Measurements from ENCODE around the gene RPL39. TPM values are rescaled to one million over a fixed set of nuclear protein-coding genes. Genes with fewer than 3 reads are reported as not detected.
"Not testable (repeated sequence)": the region's sequence is repeated elsewhere in the genome, so short reads cannot be mapped to it uniquely, and the experiment has no call there.

The RPL39 gene
- total RNA-seq (2022) (1,689 and 1,778 TPM in 2 replicates), Bru-seq, nascent RNA (percentile 95 among the genes with signal in this experiment), BruChase-seq, experiment 1, labeled RNA remaining after a 6-hour chase (percentile 96 among the genes with signal in this experiment), BruChase-seq, experiment 2, labeled RNA remaining after a 2-hour chase (percentile 91 among the genes with signal in this experiment)
- long read RNA-seq, transcript RPL39-201 (3 exons, 401 nt), result major isoform, 852 of 957 reads
- long read RNA-seq, transcript RPL39-202 (2 exons, 1,915 nt), result minor isoform, 6 of 957 reads
- long read RNA-seq, partial matches to known transcripts, result 95 of 957 reads
- long read RNA-seq, other reads (novel, unspliced or antisense), result 4 of 957 reads

DNA sequence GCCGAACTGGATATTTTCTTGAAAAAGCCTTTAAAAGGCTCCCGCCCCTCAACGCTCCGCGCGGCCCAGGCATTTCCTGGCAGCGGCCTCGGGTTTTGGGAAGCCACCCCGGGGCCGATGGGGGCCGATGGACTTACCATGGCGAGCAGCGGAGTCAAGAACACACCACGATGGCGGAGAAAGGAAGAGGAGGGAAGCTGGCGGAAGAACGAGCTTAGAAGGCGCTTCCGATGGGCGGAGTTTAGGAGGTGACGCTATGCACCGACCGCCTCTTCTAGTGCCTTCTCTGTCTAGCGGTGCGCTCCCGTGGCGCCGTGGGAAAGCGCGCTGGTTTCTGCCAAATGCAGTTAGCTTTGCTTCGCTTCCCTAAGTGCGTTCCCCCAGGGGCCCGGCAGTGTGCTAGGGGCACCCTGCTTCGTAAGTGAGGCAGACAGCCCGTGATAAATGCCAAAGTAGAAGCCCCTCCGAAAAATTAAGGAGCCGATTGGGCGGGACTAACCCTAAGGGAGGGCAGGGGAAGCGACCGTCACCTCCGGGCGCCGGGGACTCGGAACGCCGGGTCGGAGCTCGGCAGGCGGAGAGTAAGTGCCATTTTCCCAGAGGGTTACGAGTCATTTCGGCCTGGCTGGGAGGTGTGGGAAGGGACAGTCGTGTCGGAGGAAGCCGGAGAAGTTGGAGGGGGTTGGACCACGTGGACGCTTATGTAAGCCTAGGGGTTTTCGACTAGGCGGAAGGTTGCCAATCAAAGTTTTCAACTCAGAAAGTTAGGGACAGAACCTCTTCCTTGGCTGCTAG is at the start of gene RPL39:
Gene RPL39 (minus strand): TSS at position 194 of the 795 bp plus-strand sequence. CDS start 54 bp downstream, at position 140.
- H3K4me1 Mint-ChIP-seq (ENCODE audit: low read depth, unreplicated experiment), result peaks cover 7% of the 10 kb centered on the region
- H3K9me3 Mint-ChIP-seq (ENCODE audit: low read depth, unreplicated experiment), result no peaks in the 10 kb centered on the region
- CTCF ChIA-PET, result interaction anchor here (0.6 to 1.4 kb wide), 7 partner anchors 33 to 332 kb away, joined by 3 to 6 read pairs (median 3); partner anchors contain the start of genes NDUFA1, RNF113A, SOWAHD and UPF3B
- H3K27ac Mint-ChIP-seq (ENCODE audit: unreplicated experiment), result peak within 1 kb of the TSS; percentile 87
- no peaks in the 10 kb centered on the region for H3K27me3 Mint-ChIP-seq (ENCODE audit: unreplicated experiment)
- BruUV-seq (replicated peaks), result TSS peak; percentile 80
- peak; percentile 79 for DNase-seq
- H3K36me3 Mint-ChIP-seq (ENCODE audit: insufficient read depth, unreplicated experiment), result peaks cover 60% of the 10 kb centered on the region
- TF ChIP-seq, protein P1, sequence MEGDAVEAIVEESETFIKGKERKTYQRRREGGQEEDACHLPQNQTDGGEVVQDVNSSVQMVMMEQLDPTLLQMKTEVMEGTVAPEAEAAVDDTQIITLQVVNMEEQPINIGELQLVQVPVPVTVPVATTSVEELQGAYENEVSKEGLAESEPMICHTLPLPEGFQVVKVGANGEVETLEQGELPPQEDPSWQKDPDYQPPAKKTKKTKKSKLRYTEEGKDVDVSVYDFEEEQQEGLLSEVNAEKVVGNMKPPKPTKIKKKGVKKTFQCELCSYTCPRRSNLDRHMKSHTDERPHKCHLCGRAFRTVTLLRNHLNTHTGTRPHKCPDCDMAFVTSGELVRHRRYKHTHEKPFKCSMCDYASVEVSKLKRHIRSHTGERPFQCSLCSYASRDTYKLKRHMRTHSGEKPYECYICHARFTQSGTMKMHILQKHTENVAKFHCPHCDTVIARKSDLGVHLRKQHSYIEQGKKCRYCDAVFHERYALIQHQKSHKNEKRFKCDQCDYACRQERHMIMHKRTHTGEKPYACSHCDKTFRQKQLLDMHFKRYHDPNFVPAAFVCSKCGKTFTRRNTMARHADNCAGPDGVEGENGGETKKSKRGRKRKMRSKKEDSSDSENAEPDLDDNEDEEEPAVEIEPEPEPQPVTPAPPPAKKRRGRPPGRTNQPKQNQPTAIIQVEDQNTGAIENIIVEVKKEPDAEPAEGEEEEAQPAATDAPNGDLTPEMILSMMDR (IDR thresholded peaks at IDR 0.05; ENCODE audit: unreplicated experiment), result no peak
- peak within 1 kb of the TSS; percentile 84 for H3K4me3 Mint-ChIP-seq (ENCODE audit: low read depth, unreplicated experiment)
- intact Hi-C loops (cut with micrococcal nuclease; ENCODE audit: unreplicated experiment), result no loop called here

GRCh38 chrX:119833905-119834304 is 42.5 kb upstream of the RPL39 start:
- H3K27me3 Mint-ChIP-seq (ENCODE audit: unreplicated experiment), result no peaks in the 10 kb centered on the region
- H3K4me1 Mint-ChIP-seq (ENCODE audit: low read depth, unreplicated experiment), result no peaks in the 10 kb centered on the region
- no peak overlapping the region for H3K27ac Mint-ChIP-seq (ENCODE audit: unreplicated experiment)
- CTCF ChIA-PET, result no interaction called here
- BruUV-seq (replicated peaks), result no TSS peak
- TF ChIP-seq, protein P1 (IDR thresholded peaks at IDR 0.05; ENCODE audit: unreplicated experiment), result no peak
- no peak for DNase-seq
- H3K9me3 Mint-ChIP-seq (ENCODE audit: low read depth, unreplicated experiment), result peaks cover 3% of the 10 kb centered on the region
- H3K36me3 Mint-ChIP-seq (ENCODE audit: insufficient read depth, unreplicated experiment), result peaks cover 34% of the 10 kb centered on the region
- intact Hi-C loops (cut with micrococcal nuclease; ENCODE audit: unreplicated experiment), result no loop called here
- no peak overlapping the region for H3K4me3 Mint-ChIP-seq (ENCODE audit: low read depth, unreplicated experiment)

GRCh38 chrX:119828446-119828845 is 37.0 kb upstream of the RPL39 start:
- Mint-ChIP-seq H3K4me3 (ENCODE audit: low read depth, unreplicated experiment) (no peak overlapping the region), H3K27me3 (ENCODE audit: unreplicated experiment) (no peaks in the 10 kb centered on the region), H3K9me3 (ENCODE audit: low read depth, unreplicated experiment) (no peaks in the 10 kb centered on the region), H3K36me3 (ENCODE audit: insufficient read depth, unreplicated experiment) (peaks cover 21% of the 10 kb centered on the region), H3K4me1 (ENCODE audit: low read depth, unreplicated experiment) (no peaks in the 10 kb centered on the region), H3K27ac (ENCODE audit: unreplicated experiment) (no peak overlapping the region)
- intact Hi-C loops (cut with micrococcal nuclease; ENCODE audit: unreplicated experiment), result no loop called here
- CTCF ChIA-PET, result no interaction called here
- TF ChIP-seq, protein P1 (IDR thresholded peaks at IDR 0.05; ENCODE audit: unreplicated experiment), result no peak
- no TSS peak for BruUV-seq (replicated peaks)
- DNase-seq, result no peak

DNA sequence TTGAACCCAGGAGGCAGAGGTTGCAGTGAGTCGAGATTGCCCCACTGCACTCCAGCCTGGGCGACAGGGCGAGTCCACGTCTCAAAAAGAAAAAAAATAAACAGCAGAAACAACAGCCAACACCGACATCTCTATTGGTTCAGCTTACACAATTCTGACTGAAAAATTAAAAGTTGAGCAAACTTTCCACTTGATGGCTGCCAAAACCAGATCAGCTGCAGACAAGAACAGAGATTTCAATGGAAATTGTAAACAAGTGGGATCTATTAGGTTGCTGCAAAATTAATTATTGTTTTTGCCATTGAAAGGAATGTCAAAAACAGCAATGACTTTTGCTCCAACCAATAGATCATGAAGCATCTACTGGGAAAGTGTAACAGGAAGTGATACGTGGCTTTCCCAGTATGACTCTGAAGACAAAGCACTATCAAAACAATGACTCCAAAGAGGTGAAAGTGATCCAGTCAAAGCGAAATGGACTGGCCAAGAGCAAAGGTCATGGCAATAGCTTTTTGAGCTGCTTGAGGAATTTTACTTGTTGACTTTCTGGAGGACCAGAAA is 35.0 kb upstream of the RPL39 start:
- Mint-ChIP-seq H3K4me3 (ENCODE audit: low read depth, unreplicated experiment) (no peak overlapping the region), H3K4me1 (ENCODE audit: low read depth, unreplicated experiment) (no peaks in the 10 kb centered on the region), H3K27ac (ENCODE audit: unreplicated experiment) (no peak overlapping the region), H3K9me3 (ENCODE audit: low read depth, unreplicated experiment) (no peaks in the 10 kb centered on the region), H3K27me3 (ENCODE audit: unreplicated experiment) (no peaks in the 10 kb centered on the region), H3K36me3 (ENCODE audit: insufficient read depth, unreplicated experiment) (peaks cover 22% of the 10 kb centered on the region)
- no peak for DNase-seq
- TF ChIP-seq, protein P1 (IDR thresholded peaks at IDR 0.05; ENCODE audit: unreplicated experiment), result no peak
- intact Hi-C loops (cut with micrococcal nuclease; ENCODE audit: unreplicated experiment), result no loop called here
- no TSS peak for BruUV-seq (replicated peaks)
- CTCF ChIA-PET, result interaction anchor here (0.6 kb wide), 1 partner anchor 72 kb away, joined by 3 read pairs; no protein-coding TSS in a partner anchor

DNA sequence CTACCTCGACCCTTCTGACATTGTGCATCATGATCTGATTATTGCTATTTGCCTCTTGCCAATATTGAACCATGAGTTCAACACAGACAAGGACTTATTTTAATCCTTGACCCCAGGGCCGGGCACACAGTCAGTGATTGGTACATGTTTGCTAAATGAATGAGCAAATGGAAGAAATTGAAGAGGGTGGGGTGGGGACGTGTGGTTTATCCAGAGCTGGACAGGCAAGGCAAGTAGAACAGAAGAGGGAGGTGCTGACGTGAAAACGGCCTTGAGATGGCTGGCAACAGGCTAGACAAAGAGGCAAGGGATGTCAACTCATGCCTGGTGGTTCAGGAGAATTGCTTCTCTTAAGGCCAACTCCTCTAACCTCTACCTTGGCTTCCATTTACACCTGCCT is 32.8 kb upstream of the RPL39 start:
- H3K4me3 Mint-ChIP-seq (ENCODE audit: low read depth, unreplicated experiment); H3K4me1 Mint-ChIP-seq (ENCODE audit: low read depth, unreplicated experiment); BruUV-seq (replicated peaks); intact Hi-C loops (cut with micrococcal nuclease; ENCODE audit: unreplicated experiment); H3K27ac Mint-ChIP-seq (ENCODE audit: unreplicated experiment); H3K9me3 Mint-ChIP-seq (ENCODE audit: low read depth, unreplicated experiment); CTCF ChIA-PET; H3K27me3 Mint-ChIP-seq (ENCODE audit: unreplicated experiment); DNase-seq: not testable (repeated sequence)
- peaks cover 13% of the 10 kb centered on the region for H3K36me3 Mint-ChIP-seq (ENCODE audit: insufficient read depth, unreplicated experiment)

DNA sequence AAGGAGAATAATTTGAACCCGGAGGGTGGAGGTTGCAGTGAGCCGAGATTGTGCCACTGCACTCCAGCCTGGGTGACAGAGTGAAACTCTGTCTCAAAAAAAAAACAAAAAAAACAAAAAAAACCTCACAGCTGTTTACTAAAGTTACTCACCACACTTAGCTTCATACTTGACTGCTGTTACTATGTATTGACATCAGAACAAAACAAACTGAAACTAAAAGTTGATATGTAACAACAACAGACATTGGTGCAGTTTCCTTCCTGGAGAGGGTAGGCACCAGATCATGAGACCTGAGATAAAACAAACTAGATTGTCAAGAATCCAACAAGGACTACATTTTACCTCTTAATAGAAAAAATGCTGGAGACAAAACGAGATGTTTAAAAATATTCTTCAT is 30.3 kb upstream of the RPL39 start:
- H3K4me3 Mint-ChIP-seq (ENCODE audit: low read depth, unreplicated experiment); H3K27me3 Mint-ChIP-seq (ENCODE audit: unreplicated experiment); intact Hi-C loops (cut with micrococcal nuclease; ENCODE audit: unreplicated experiment); H3K9me3 Mint-ChIP-seq (ENCODE audit: low read depth, unreplicated experiment); H3K4me1 Mint-ChIP-seq (ENCODE audit: low read depth, unreplicated experiment); DNase-seq; H3K36me3 Mint-ChIP-seq (ENCODE audit: insufficient read depth, unreplicated experiment); CTCF ChIA-PET; H3K27ac Mint-ChIP-seq (ENCODE audit: unreplicated experiment); BruUV-seq (replicated peaks): not testable (repeated sequence)

All from Calu3 (cell line).